Hypothalamus (tissue), 51 donors: Measurements from ENCODE around the gene NT5M.

ENCODE experiments used
- DNase-seq, 51 donors: peaks; one replicate each; lab custom pipeline; 2025; lab: John Stamatoyannopoulos, UW

The NT5M gene

DNA sequence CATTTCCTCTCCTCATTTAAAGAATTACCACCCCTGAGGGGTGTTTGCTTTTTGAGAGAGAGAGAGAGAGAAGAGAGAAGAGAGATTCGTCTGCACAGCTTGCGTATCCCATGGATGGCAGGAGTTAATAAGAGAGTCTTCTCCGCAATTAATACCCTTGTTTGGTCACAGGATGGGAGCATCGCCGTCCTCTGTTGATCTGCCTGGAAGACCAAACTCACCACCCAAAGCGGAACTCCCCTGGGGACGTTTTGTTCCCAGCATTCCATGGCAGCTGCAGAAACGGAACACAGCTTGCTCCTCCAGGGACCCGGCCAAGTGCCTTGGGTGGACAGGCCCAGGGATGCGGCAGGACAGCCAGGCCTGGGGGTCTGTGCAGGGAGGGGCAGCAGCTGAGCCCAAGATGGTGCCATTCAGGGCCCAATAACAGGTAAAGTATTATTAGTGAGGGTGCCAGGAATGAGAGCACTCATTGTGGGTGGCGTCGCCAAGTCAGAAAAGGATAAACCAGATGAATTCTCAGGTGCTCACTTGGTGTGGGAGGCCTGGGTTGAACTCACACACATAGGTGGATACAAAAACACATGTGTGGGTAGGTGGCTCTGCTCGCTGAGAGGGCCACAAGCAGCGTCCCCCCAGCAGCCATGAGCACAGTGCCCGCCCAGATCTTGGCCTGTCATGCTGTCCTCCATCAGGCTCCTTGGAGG, 83.1 kb downstream of the NT5M start:
- no peak for DNase-seq

- DNase-seq = no peak
Observed at GRCh38 chr17:17387017-17387497, 83.9 kb downstream of the NT5M start.

- DNase-seq = no peak
Observed at GRCh38 chr17:17387498-17388362, 84.6 kb downstream of the NT5M start.

GRCh38 chr17:17388657-17389496, 85.7 kb downstream of the NT5M start:
- no peak for DNase-seq

- no peak for DNase-seq
Observed at GRCh38 chr17:17391668-17392370, 88.6 kb downstream of the NT5M start.

DNA sequence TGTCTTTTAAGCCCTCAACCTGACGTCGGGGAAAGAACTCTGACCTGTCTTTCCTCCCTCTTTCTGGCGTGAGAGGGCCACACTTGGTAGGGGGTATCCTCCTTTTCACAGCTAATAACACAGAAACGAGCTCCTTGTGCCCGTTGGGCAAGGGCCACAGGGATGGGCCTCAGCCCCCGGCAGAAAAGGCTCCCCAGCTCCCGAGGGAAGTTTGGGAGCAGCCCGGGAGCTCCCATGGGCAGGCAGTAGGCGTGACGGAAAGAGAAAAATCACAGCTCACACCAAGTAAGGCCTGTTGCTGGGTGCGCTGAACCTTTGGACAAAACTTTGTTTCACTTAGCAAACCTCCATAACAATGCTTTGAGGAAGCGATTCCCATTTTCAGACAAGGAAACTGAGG, 90.8 kb downstream of the NT5M start:
- no peak for DNase-seq

DNA sequence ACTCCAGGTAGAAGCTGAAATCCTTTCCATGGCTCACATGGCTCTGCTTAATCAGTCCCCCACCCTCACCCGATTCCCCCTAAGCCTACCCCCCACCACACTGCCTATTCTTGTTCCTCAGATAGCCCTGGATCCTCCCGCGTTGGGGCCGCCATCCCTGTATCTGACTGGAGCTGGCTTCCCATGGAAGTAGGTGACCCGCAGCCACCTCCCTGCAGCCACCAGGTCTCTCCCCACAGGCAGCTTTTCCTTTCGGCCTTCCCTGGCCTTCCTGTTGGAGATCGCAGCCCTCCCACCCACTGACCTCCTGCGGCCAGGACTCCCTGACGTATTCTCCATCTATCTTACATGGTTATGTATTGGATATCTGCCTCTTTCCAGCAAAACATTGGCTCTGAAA, 91.3 kb downstream of the NT5M start:
- no peak for DNase-seq

DNA sequence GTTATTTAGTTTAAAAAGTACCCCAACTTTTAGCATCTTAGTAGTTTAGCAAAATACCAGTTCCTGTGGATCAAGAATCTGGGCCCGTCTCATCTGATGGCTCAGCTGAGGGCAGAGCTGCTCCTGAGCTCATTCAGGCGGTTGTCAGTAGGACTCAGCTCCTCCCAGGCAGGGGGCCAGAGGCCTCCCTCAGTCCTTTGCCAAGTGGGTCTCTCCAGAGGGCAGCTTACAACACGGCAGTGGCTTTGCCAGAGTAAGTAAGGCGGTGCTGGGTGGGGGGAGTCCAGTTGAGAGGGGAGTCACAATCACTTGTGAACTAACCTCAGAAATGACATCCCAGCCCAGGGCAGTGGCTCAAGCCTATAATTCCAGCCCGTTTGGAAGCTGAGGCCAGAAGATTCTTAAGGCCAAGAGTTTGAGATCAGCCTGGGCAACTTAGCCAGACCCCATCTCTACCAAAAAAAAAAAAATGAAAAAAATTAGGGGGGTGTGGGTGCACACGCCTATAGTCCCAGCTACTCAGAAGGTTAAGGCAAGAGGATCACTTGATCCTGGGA, 92.2 kb downstream of the NT5M start:
- no peak for DNase-seq

GRCh38 chr17:17395885-17396284, 92.7 kb downstream of the NT5M start:
- no peak for DNase-seq
